Measurements from ENCODE around the gene TANGO2. TPM values are rescaled to one million over a fixed set of nuclear protein-coding genes. Genes with fewer than 3 reads are reported as not detected.

The TANGO2 gene
- total RNA-seq, result 10 to 100 TPM; 16.5 to 21.5 TPM

GRCh38 chr22:20020533-20021195, at the start of gene TANGO2:
Gene TANGO2 (plus strand): TSS chr22:20021110. CDS start chr22:20036799, 15,689 bp downstream.
- H3K4me3 Mint-ChIP-seq, result peak within 1 kb of the TSS; percentile 93

GRCh38 chr22:19971276-19972124, 49.4 kb upstream of the TANGO2 start:
- H3K9me3 Mint-ChIP-seq, result no peaks in the 10 kb centered on the region
- no peak for DNase-seq
- no peaks in the 10 kb centered on the region for H3K36me3 Mint-ChIP-seq
- H3K27ac Mint-ChIP-seq, result no peak overlapping the region
- H3K27me3 Mint-ChIP-seq, result no peaks in the 10 kb centered on the region
- no peak overlapping the region for H3K4me3 Mint-ChIP-seq
- H3K4me1 Mint-ChIP-seq, result peaks cover 9% of the 10 kb centered on the region

More at GRCh38 chr22:20020533-20021195, at the start of gene TANGO2:
- Mint-ChIP-seq H3K4me1 (peaks cover 27% of the 10 kb centered on the region), H3K27ac (peak within 1 kb of the TSS; percentile 85), H3K36me3 (no peaks in the 10 kb centered on the region), H3K9me3 (no peaks in the 10 kb centered on the region), H3K27me3 (peaks cover 16% of the 10 kb centered on the region)
- peak; percentile 99 for DNase-seq

- no peak for DNase-seq
- Mint-ChIP-seq H3K4me3 (no peak overlapping the region), H3K4me1 (peaks cover 9% of the 10 kb centered on the region), H3K27ac (no peak overlapping the region), H3K9me3 (no peaks in the 10 kb centered on the region), H3K27me3 (no peaks in the 10 kb centered on the region), H3K36me3 (no peaks in the 10 kb centered on the region)
Measured at GRCh38 chr22:19972251-19972650, 48.7 kb upstream of the TANGO2 start.

DNA sequence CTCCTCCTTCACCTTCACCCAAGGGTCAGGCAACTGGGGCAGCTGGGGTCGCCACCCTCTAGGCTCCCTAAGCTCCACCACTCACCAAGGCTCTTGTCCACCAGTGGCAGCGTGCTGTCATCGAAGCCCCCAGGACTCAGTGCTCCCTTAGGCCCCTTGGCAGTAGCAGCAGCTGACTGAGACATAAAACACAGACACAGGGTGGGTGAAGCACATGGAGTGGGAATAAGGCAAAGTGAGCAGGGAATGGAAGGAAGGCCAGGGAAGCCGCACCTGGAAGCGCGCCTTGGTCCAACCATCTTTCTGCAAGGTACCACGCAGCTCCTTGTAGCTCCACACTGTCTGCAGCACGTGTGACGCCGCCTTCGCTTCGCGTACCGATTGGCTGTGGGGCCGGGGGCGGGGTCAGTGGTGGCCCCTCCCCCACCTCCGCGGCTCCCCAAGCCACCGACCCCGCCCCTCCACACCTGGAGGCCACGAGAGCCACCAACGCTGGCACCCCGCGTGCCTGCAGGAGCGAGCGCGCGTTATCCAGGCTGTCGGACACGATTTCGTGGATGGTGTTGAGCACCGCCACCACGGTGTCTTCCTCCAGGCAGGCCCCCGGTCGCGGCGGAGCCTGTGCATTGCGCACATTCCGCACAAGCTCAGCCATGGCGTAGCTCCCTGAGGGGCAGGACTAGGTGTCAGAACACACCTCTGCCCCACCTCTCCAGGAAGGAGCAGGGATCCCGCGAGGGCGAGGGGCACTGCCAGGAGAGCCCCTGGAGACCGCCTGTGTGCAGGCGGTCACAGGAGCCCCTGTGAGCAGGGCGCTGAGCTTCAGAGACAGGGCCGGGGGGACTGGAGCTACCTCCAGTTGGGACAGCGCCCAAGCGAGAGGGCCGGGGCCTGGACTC, 48.0 kb upstream of the TANGO2 start:
- DNase-seq, result no peak
- Mint-ChIP-seq H3K4me1 (peaks cover 9% of the 10 kb centered on the region), H3K36me3 (no peaks in the 10 kb centered on the region), H3K27me3 (no peaks in the 10 kb centered on the region), H3K4me3 (no peak overlapping the region), H3K27ac (no peak overlapping the region), H3K9me3 (no peaks in the 10 kb centered on the region)

- H3K4me3 Mint-ChIP-seq, result no peak overlapping the region
- no peak overlapping the region for H3K27ac Mint-ChIP-seq
- H3K36me3 Mint-ChIP-seq, result no peaks in the 10 kb centered on the region
- DNase-seq, result no peak
- H3K9me3 Mint-ChIP-seq, result no peaks in the 10 kb centered on the region
- no peaks in the 10 kb centered on the region for H3K27me3 Mint-ChIP-seq
- peaks cover 9% of the 10 kb centered on the region for H3K4me1 Mint-ChIP-seq
Measured at GRCh38 chr22:19973551-19974267, 47.2 kb upstream of the TANGO2 start.

DNA sequence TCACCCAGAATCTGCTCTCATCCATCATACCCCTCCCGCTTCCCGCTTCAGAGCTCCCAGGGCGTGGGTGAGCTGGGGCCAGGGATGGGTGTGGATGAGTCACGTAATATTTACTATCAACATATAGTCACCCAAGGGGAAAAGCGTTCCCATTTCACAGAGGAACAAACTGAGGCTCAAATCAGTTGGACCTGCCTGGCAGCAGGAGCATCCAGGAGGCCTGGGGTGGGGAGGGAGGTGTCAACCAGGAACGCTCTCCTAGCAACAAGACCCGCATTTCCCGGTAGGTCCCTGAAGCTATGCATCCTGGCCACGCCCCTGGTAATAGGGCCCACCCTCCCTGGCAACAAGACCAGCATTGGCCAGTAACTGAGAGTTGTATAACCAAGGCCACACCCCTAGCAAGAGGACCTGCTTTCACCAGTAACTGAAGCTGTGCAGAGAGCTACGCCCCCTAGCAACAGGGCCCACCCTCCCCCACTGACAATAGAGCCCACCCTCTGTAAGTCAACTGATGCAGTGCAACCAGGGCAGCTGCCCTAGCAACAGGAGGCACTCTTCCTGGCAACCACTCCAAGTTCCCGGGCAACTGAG, 46.5 kb upstream of the TANGO2 start:
- Mint-ChIP-seq H3K27ac (no peak overlapping the region), H3K4me1 (peaks cover 9% of the 10 kb centered on the region), H3K9me3 (no peaks in the 10 kb centered on the region), H3K27me3 (no peaks in the 10 kb centered on the region), H3K36me3 (no peaks in the 10 kb centered on the region), H3K4me3 (no peak overlapping the region)
- DNase-seq, result peak; percentile 23

- Mint-ChIP-seq H3K9me3 (no peaks in the 10 kb centered on the region), H3K4me1 (peaks cover 9% of the 10 kb centered on the region), H3K27ac (no peak overlapping the region), H3K4me3 (no peak overlapping the region), H3K27me3 (no peaks in the 10 kb centered on the region), H3K36me3 (no peaks in the 10 kb centered on the region)
- DNase-seq, result no peak
Measured at GRCh38 chr22:19974935-19975706, 45.8 kb upstream of the TANGO2 start.

GRCh38 chr22:19975707-19976035, 45.2 kb upstream of the TANGO2 start:
- H3K4me1 Mint-ChIP-seq, result peaks cover 8% of the 10 kb centered on the region
- no peaks in the 10 kb centered on the region for H3K9me3 Mint-ChIP-seq
- no peaks in the 10 kb centered on the region for H3K36me3 Mint-ChIP-seq
- no peak overlapping the region for H3K4me3 Mint-ChIP-seq
- H3K27me3 Mint-ChIP-seq, result no peaks in the 10 kb centered on the region
- no peak for DNase-seq
- no peak overlapping the region for H3K27ac Mint-ChIP-seq

DNA sequence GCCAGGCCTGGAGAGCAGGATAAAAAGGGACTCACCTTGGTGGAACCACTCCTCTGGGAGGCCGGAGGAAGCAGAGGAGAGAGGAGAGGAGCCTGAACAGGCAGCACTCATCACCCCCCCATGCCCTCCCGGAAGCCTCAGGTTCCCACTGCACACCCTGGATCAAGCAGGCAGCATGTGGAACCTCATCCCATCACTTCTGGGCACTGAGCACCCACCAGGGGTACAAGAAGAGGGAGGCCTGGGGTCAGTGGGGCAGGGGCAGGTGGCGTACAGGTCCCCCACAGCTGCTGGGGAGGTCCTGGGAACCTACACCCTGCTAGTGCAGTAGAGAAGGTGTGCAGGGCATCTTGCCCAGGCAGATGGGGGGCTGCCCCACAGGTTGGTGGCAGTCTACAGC, 44.2 kb upstream of the TANGO2 start:
- Mint-ChIP-seq H3K4me1 (peaks cover 3% of the 10 kb centered on the region), H3K4me3 (no peak overlapping the region), H3K27ac (no peak overlapping the region), H3K36me3 (no peaks in the 10 kb centered on the region), H3K27me3 (no peaks in the 10 kb centered on the region), H3K9me3 (no peaks in the 10 kb centered on the region)
- DNase-seq, result no peak

DNA sequence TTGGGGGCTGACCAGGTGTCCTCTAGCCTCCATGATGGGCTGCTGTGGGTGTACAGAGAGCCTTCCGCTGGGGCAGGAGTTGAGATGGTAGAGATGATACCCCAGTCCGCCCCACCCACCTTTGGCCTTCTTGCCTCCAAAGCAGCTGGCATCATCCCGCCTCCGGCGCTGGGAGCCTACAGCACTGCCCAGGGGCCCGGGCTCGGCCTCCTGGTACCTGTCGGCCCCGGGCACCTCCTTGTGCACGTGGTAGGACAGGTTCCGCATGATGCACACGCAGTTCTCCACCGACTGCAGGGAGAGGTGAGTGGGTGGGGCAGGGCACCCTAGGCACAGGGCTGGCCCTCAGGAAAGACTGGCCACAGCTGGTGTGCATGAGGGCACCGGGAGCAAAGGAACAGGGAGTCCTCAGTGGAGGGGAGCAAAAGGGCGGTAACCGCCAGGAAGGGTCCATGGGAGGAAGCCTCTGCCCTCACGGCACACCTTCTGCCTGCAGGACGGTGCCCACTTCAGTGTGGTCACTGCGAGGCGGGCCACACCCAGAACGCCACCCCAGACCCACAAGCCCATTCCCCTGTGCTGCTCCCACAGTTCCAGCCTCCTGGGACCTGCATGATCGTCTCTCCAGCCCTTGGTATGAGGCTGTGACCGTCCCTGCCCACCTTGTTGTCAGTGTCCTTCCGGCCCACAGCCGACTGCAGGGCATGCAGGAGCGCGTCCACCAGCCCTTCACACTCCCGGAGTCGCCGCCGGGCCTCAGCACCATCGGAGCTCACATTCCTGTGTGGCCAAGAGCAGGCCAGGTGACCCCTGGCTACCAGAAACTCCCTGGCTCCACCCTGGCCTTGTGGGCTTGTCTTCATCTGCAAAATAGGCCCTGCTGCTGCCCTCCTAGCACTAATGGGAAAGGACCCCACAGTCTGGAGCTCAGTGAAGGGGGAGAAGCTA, 43.3 kb upstream of the TANGO2 start:
- Mint-ChIP-seq H3K4me3 (no peak overlapping the region), H3K4me1 (peaks cover 3% of the 10 kb centered on the region), H3K27ac (no peak overlapping the region), H3K9me3 (no peaks in the 10 kb centered on the region), H3K36me3 (no peaks in the 10 kb centered on the region), H3K27me3 (no peaks in the 10 kb centered on the region)
- DNase-seq, result no peak

GRCh38 chr22:19978748-19979147, 42.2 kb upstream of the TANGO2 start:
- Mint-ChIP-seq H3K27ac (no peak overlapping the region), H3K27me3 (no peaks in the 10 kb centered on the region), H3K9me3 (no peaks in the 10 kb centered on the region), H3K4me3 (no peak overlapping the region), H3K4me1 (peaks cover 3% of the 10 kb centered on the region), H3K36me3 (no peaks in the 10 kb centered on the region)
- no peak for DNase-seq

GRCh38 chr22:19979712-19980493, 41.0 kb upstream of the TANGO2 start:
- H3K9me3 Mint-ChIP-seq, result no peaks in the 10 kb centered on the region
- no peak overlapping the region for H3K27ac Mint-ChIP-seq
- no peaks in the 10 kb centered on the region for H3K36me3 Mint-ChIP-seq
- peaks cover 2% of the 10 kb centered on the region for H3K27me3 Mint-ChIP-seq
- no peak for DNase-seq
- no peak overlapping the region for H3K4me3 Mint-ChIP-seq
- peaks cover 1% of the 10 kb centered on the region for H3K4me1 Mint-ChIP-seq
